HG02588 (cell line): Measurements from ENCODE around the gene SPIRE1.

Experiments used
- ATAC-seq: cut with Tn5 transposase; IDR thresholded peaks from one replicate; pipeline ENCODE4 v1.9.1; 2021; ENCODE audit warnings: mild to moderate bottlenecking, moderate library complexity; ENCODE audit not compliant: unreplicated experiment

Gene SPIRE1

GRCh38 chr18:12456441-12456840, 201.5 kb downstream of the SPIRE1 start:
- no peak for ATAC-seq

GRCh38 chr18:12455496-12455895, 202.4 kb downstream of the SPIRE1 start:
- ATAC-seq = no peak

GRCh38 chr18:12452784-12453183, 205.1 kb downstream of the SPIRE1 start:
- no peak for ATAC-seq

GRCh38 chr18:12451428-12451827, 206.5 kb downstream of the SPIRE1 start:
- no peak for ATAC-seq

DNA sequence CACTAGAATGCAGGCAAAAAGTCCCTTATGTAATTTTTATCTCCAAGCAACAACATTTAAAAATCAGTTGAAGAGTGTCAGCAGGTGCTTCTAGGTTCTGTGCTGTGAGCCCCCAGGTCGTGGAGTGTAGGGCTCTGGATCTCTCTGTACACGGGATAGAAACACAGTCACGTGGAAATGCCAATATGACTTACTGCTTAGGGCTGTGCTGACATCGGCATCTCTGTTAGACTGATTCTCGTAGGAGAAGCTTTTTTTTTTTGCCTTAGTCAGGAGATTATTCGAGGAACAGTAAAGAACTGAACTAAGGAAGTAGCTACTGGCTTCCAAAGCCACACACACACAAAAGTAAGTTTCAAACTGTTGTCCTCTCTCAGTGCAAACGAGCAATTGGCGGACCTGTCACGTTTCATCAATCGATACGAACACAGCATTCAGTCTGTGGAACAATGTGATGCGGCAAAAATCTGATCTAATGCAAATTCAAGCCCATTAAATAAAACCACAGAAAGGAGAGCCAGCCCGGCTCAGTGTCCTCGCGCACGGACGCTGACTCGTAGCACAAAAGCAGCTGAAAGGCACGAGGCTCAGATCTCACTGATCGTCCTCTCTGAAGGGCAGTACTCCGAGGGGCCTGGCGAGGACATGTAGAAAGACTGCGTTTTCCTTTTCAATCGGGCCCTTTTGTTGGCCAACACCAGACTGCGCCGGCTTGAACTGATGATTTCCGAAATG, 208.7 kb downstream of the SPIRE1 start:
- no peak for ATAC-seq

DNA sequence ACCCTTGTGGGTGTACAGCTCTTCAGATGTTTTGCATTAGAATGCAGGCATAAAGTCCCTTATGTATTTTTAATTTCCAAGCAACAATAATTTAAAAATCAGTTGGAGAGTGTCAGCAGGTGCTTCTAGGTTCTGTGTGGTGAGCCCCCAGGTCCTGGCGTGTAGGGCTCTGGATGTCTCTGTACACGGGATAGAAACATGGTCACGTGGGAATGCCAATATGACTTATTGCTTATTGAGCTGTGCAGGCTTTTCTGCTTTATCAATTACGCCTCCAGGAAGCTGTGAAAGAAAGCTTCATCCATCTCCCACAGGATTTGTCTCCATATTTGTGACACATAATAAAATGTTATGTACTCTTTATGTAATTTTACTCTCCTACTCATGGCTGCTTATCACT, 212.4 kb downstream of the SPIRE1 start:
- ATAC-seq = no peak

- no peak for ATAC-seq
Observed at GRCh38 chr18:12443551-12443950, 214.4 kb downstream of the SPIRE1 start.

GRCh38 chr18:12442946-12443345, 215.0 kb downstream of the SPIRE1 start:
- ATAC-seq = no peak

- ATAC-seq = no peak
Observed at GRCh38 chr18:12441475-12442034, 216.4 kb downstream of the SPIRE1 start.

- no peak for ATAC-seq
Observed at GRCh38 chr18:12438257-12438656, 219.7 kb downstream of the SPIRE1 start.

DNA sequence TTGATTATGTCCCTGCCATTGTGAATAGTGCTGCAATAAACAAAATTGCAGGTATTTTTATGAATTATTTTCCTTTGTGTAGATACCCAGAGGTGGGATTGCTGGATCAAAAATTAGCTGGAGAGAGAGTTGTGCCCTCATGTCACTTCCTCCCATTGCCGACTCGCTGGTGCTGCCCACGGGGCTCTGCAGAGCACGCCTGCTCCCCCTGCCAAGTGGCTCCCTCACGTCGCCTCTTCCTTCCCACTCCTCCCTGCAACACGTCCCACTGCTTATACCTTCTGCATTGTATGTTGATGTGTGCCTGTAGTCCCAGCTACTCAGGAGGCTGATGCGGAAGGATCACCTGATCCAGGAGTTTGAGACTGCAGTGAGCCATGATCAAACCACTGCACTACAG, 222.0 kb downstream of the SPIRE1 start:
- ATAC-seq = no peak

DNA sequence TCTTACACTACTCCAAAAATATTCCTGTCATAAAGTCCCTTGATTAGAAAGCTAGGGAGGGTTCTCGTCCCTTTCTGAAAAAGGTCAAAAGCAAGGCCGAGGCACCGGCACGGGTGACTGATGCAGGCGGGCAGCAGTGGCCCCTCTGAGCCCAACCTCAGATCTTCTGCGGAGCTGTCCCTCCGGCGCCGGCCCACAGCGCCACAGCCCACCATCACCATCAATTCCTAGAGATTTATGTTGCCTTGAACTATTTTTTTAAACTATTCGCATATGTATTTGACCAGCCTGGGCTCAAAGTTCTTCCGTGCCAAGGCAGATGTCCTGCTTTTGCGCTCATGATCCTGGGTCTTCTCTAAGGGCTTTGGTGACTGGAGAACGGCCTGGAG, 223.4 kb downstream of the SPIRE1 start:
- ATAC-seq = no peak

DNA sequence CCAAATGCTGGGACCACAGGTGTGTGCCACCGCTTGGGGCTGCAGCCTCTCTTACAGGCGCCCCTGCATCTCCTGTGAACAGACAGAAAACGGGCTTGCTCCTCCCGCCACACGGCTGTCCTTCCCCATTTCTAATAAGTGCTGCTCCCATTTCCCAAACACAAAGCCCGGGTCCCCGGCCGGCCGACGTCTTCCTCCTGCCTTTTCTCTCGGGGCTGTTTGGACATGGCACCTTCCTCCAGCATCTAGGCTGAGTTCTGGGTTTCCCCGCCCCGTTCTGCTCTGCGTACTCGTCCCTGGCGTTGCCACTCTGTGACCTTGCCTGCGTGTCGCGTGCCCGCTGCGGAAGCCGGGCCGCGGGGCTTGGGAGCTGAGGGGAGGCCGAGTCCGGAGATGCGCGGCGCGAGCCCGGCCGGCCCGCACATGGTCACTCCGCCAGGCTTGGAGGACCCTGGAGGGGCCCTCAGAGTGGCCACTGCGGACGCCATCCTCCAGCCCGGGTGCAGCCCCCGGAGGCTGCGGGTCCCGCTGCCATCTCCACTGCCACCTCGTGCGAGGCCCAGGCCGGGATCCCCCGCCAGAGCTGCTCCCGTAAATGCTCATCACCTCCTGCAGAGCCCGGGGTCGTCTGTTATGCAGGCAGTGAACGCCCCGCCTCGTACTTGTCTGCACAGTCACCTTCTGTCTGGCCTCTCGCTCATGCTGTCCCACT, 223.9 kb downstream of the SPIRE1 start:
- no peak for ATAC-seq

- no peak for ATAC-seq
Observed at GRCh38 chr18:12432881-12433280, 225.0 kb downstream of the SPIRE1 start.

DNA sequence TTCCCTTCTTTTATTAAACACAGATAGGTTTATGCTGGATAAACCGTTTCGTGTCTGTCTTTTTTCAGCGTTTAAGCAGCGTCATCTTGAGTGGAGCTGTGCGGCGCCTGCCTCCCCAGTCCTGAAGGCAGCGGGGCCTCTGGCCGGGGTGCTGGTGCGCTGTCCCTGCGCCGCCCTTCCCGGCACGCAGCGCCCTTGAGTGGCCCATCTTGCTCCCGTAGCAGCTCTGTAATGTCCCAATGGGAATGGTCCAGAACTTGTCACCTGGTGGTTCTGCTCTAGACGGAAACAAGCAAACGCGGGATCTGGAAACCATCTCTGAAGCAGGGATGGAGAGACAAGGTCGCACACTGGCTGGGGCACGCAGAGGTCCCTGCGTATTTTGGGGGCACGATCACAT, 225.7 kb downstream of the SPIRE1 start:
- no peak for ATAC-seq

GRCh38 chr18:12431561-12431960, 226.3 kb downstream of the SPIRE1 start:
- ATAC-seq = no peak

DNA sequence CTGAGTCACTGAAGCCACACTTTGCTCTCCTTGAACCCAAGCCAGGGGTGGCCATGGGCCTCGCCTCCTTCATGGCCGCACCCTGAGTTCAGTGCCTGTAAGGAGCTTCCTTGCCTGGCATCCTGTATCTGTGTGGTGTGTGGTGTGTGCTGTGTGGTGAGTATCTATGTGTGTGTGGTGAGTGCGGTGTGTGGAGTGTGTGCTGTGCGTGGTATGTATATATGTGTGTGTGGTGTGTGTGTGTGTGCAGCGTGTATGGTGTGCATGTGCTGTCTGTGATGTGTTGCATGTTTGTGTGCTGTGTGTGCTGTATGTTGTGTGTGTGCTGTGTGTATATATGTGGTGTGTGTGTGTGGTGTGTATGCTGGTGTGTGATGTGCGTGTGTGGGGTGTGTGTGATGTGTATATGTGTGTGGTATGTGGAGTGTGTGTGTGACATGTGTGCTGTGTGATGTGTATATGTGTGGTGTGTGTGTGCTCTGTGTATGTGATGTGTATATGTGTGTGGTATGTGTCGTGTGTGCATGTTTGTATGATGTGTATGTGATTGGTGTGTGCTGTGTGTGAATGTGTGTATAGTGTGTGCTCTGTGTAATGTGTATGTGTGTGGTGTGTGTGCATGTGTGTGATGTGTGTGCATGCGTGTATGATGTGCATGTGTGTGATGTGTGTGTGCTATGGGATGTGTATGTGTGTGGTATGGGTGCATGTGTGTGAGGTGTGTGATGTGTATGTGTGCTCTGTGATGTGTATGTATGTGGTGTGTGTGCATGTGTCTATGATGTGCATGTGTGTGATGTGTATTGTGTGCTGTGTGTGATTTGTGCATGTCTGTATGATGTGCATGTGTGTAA, 227.5 kb downstream of the SPIRE1 start:
- ATAC-seq = no peak

- no peak for ATAC-seq
Observed at GRCh38 chr18:12429556-12429955, 228.4 kb downstream of the SPIRE1 start.

- no peak for ATAC-seq
Observed at GRCh38 chr18:12428923-12429322, 229.0 kb downstream of the SPIRE1 start.

DNA sequence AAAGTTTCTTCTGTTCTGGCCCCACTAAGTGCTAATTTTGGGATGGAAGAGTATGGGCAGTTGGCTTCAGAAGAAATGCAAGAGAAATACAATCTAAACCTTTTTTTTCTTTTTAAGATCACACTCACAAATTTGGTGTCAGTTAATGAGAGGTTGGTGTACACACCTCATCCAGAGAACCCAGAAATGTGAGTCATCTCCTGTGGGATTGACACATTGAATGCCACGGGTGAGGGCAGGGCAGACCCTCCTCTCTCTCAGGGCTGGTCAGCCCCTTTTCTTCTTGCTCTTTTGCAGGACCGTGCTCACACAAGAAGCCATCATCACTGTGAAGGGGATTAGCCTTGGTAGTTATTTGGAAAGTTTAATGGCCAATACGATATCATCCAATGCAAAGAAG, 231.0 kb downstream of the SPIRE1 start:
- ATAC-seq = no peak

DNA sequence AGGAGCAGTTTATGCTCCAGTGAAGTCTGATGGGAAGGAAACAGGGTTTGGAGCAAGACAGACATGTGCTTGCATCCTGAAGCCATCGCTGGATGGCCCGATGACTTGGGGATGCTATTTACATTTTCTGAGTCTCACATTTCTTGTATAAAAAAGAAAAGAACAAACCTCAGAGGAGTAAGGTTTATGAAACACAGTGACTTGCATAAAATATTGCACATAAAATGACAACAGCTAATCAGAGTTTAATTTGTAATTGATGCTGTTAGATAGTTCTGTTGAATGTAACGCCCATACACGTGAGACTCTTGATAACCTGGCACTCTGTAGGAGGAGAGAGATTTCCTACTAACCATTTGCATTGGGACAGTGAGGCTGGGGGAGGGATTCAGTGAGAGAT, 233.7 kb downstream of the SPIRE1 start:
- no peak for ATAC-seq
